GM12874 (cell line): ENCODE results near the gene PALD1.

ENCODE experiments used
- TF ChIP-seq, protein P1 (sequence below): IDR thresholded peaks from 2 replicates; pipeline ENCODE4 v1.5.1; 2011; ENCODE audit warnings: low read depth, mild to moderate bottlenecking, control low read depth, low read length, moderate library complexity; ENCODE audit not compliant: insufficient read depth

PALD1 gene

DNA sequence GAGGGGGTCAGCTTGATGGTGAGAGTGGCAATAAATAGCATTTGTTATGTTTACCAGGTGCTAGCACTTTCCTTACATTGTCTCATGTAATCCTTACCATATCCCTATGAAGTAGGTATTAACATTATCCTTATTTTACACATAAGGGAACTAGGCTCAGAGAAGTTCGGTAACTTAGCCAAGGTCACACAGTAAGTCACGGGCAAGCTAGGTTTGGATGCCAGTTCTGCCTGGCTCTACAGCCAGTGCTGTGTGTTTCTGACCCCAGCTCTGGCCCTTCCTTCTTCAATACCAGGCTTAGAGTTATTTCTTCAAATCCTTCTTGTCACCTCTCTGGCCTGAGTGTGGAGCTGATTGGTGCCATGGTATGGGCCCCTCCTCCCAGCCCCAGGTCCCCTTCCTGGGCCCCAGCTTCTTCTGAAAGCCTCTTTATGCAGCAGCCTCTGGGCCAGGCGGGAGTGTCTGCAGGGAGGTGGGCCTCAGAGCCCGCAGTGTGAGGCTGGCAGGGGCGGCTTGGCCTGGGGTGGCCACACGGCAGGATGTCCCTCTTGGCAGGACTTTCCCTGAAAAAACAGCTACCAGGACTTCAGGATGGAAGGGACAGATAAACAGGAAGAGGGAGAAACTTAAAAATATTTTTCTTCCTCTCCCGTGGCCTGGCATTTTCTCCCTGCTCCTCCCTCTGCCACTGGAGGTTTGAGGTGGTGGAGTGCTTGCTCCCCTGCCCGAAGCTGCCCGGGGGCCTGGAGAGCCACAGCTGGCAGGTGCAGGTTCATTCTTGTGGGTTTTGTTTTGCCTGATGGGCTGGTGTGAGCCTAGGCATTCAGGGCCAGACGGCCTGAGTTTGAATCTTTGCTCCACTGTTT, 20.6 kb downstream of the PALD1 start:
- TF ChIP-seq, protein P1, sequence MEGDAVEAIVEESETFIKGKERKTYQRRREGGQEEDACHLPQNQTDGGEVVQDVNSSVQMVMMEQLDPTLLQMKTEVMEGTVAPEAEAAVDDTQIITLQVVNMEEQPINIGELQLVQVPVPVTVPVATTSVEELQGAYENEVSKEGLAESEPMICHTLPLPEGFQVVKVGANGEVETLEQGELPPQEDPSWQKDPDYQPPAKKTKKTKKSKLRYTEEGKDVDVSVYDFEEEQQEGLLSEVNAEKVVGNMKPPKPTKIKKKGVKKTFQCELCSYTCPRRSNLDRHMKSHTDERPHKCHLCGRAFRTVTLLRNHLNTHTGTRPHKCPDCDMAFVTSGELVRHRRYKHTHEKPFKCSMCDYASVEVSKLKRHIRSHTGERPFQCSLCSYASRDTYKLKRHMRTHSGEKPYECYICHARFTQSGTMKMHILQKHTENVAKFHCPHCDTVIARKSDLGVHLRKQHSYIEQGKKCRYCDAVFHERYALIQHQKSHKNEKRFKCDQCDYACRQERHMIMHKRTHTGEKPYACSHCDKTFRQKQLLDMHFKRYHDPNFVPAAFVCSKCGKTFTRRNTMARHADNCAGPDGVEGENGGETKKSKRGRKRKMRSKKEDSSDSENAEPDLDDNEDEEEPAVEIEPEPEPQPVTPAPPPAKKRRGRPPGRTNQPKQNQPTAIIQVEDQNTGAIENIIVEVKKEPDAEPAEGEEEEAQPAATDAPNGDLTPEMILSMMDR: no peak

GRCh38 chr10:70499836-70500167, 21.2 kb downstream of the PALD1 start:
- TF ChIP-seq, protein P1: no peak

- TF ChIP-seq, protein P1: no peak
These were observed 21.8 kb downstream of the PALD1 start for GRCh38 chr10:70500368-70500767.

GRCh38 chr10:70500812-70501301, 22.3 kb downstream of the PALD1 start:
- TF ChIP-seq, protein P1: no peak

DNA sequence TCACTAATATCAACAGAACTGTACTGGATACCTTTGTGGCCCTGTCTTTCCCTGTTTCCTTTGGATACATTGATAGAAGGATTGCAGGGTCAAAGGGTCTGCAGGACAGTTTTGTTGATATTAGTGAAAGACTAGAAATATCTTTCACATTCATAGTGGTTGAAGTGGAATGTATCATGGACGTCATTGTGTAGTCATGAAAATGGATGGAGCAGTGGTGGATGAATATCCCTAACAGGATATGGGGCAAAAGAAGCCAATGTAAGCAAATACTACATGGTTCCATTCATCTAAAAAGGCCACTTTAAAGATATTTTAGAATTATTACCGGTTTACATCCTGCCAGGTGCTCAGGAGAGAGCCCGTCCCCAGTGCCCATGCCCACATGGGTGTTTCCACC, 23.8 kb downstream of the PALD1 start:
- TF ChIP-seq, protein P1: no peak

GRCh38 chr10:70503776-70504175, 25.2 kb downstream of the PALD1 start:
- TF ChIP-seq, protein P1: no peak

- TF ChIP-seq, protein P1: no peak
These were observed 26.2 kb downstream of the PALD1 start for GRCh38 chr10:70504521-70505358.
